HG03103 (cell line): ENCODE results near the gene CNTNAP2.
A peak's percentile ranks its signal among the peaks of the same experiment; 100 is the strongest.

Experiments used
- ATAC-seq: cut with Tn5 transposase; IDR thresholded peaks from one replicate; pipeline ENCODE4 v1.9.1; 2021; ENCODE audit warnings: low read depth; ENCODE audit not compliant: unreplicated experiment

The CNTNAP2 gene

GRCh38 chr7:147923841-147924240 is 1807.2 kb downstream of the CNTNAP2 start:
- ATAC-seq, result no peak

- ATAC-seq, result no peak
Observed at GRCh38 chr7:147937428-147937827, 1820.8 kb downstream of the CNTNAP2 start.

- ATAC-seq, result no peak
Observed at GRCh38 chr7:147941381-147941780, 1824.8 kb downstream of the CNTNAP2 start.

- no peak for ATAC-seq
Observed at GRCh38 chr7:147944321-147944720, 1827.7 kb downstream of the CNTNAP2 start.

GRCh38 chr7:147952918-147953317 is 1836.3 kb downstream of the CNTNAP2 start:
- no peak for ATAC-seq

GRCh38 chr7:147968046-147968610 is 1851.5 kb downstream of the CNTNAP2 start:
- ATAC-seq, result no peak

GRCh38 chr7:147971606-147972110 is 1855.1 kb downstream of the CNTNAP2 start:
- ATAC-seq, result no peak

GRCh38 chr7:147978201-147978600 is 1861.6 kb downstream of the CNTNAP2 start:
- ATAC-seq, result no peak

GRCh38 chr7:147978651-147979050 is 1862.0 kb downstream of the CNTNAP2 start:
- no peak for ATAC-seq

GRCh38 chr7:147980826-147981813 is 1864.5 kb downstream of the CNTNAP2 start:
- peak; percentile 78 for ATAC-seq

GRCh38 chr7:147982307-147982706 is 1865.7 kb downstream of the CNTNAP2 start:
- no peak for ATAC-seq

- ATAC-seq, result no peak
Observed at GRCh38 chr7:147984265-147984664, 1867.7 kb downstream of the CNTNAP2 start.

GRCh38 chr7:147990079-147990478 is 1873.5 kb downstream of the CNTNAP2 start:
- no peak for ATAC-seq

GRCh38 chr7:147990942-147991341 is 1874.3 kb downstream of the CNTNAP2 start:
- ATAC-seq, result no peak

GRCh38 chr7:147992698-147993097 is 1876.1 kb downstream of the CNTNAP2 start:
- no peak for ATAC-seq

GRCh38 chr7:147997636-147998035 is 1881.0 kb downstream of the CNTNAP2 start:
- no peak for ATAC-seq

- ATAC-seq, result no peak
Observed at GRCh38 chr7:147999962-148000361, 1883.4 kb downstream of the CNTNAP2 start.

GRCh38 chr7:148011753-148012152 is 1895.2 kb downstream of the CNTNAP2 start:
- ATAC-seq, result no peak

GRCh38 chr7:148014001-148014400 is 1897.4 kb downstream of the CNTNAP2 start:
- no peak for ATAC-seq

- no peak for ATAC-seq
Observed at GRCh38 chr7:148014541-148014940, 1897.9 kb downstream of the CNTNAP2 start.

GRCh38 chr7:148017126-148017525 is 1900.5 kb downstream of the CNTNAP2 start:
- ATAC-seq, result no peak

GRCh38 chr7:148020679-148021078 is 1904.1 kb downstream of the CNTNAP2 start:
- ATAC-seq, result no peak
